NCI-H526 (cell line): ENCODE data around the gene CCSAP.
"Not testable (repeated sequence)": the region's sequence is repeated elsewhere in the genome, so short reads cannot be mapped to it uniquely, and the experiment has no call there.

Experiments used
- DNase-seq, 2 experiments: peaks; one replicate each; lab custom pipeline; 2025; lab: John Stamatoyannopoulos, UW

CCSAP gene

DNA sequence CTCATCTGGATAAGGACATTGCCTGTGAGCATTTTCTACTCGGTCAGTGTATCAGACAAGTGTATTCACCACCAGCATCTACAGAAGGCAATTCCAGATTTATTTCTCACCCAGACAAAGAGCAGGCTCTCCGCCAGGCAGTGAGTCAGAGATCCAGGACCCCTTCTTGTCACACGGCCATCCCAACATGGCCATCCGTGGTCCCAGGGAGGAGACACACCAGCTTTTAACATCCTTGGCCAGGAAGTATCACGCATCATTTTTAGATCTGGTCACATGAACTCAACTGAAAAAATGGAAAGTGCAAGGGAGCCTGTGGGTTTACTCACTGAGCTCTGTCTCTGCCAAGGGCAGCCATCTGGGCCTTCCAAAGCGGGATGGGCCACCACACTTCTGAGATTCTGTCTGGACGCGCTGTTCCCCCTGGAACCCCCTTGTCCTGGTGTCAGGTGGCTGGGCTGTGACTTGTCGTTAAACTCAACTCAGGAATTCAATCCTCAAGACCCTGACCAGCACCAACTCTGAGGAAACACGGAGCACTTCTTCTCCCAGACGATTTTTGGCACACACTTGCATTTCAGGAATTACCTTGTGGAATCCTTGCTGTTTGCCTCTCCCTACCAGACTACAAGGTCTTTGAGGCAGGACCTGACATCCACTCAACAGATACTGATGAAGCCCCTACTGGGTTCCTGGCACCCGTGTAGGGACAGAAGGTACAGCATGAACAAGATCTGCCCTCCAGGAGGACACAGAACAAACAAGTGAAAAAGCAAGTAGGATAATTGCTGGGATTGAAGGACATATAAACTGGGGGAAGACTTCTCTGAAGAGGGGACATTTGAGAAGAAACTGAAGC, 21.6 kb upstream of the CCSAP start:
- DNase-seq, result no peak

DNA sequence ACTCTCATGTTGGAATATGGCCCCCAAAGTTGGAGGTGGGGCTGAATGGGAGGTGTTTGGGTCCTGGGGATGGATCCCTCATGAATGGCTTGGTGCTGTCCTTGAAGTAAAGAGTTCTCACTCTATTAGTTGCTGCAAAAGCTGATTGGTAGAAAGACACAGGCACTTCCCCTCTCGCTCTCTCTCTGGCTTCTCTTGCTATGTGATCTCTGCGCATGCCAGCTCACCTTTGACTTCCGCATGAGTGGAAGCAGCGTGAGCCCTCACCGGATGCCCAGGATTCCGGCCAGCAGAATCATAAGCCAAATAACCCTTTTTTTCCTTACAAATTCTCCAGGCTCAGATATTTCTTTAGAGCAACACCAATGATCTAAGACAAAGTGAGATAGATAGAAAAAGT, 20.9 kb upstream of the CCSAP start:
- DNase-seq, result no peak

DNA sequence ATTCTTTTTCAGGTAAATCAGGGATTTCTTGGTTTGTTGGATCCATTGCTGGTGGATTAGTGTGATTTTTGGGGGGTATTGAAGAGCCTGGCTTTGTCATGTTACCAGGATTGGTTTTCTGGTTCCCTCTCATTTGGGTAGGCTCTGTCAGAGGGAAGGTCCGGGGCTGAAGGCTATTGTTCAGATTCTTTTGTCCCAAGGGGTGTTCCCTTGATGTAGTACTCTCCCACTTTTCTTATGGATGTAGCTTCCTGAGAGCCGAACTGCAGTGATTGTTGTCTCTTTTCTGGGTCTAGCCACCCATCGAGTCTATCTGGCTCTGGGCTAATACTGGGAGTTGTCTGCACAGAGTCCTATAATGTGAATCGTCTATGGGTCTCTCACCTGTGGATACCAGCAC, 17.6 kb upstream of the CCSAP start:
- no peak for DNase-seq

DNA sequence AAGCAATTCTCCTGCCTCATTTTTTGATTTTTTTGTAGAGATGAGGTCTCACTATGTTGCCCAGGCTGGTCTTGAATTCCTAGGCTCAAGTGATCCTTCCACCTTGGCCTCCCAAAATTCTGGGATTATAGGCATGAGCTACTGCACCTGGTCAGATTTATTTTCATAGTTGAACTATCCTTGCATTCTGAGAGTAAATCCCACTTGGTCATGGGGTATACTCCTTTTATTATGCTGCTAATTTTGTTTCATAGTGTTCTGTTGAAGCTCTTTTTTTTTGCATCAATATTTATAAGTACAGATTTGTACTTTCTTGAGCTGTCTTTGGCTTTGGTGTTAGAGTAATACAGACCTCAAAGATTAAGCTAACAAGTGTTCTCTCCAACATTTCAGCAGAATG, 12.8 kb upstream of the CCSAP start:
- DNase-seq, result no peak

DNA sequence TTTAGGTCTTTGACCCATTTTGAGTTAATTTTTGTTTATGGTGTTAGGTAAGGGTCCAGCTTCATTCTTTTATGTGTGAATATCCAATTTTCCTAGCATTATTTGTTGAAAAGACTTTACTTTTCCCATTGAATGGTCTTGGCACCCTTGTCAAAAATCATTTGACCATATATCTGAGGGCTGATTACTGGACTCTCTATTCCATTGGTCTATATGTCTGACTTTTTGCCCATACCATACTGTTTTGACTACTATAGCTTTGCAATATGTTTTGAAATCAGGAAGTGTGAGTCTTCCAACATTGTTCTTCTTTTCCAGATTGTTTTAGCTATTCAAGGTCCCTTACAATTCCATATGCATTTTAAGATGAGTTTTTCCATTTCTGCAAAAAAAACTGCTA, 11.4 kb upstream of the CCSAP start:
- no peak for DNase-seq

DNA sequence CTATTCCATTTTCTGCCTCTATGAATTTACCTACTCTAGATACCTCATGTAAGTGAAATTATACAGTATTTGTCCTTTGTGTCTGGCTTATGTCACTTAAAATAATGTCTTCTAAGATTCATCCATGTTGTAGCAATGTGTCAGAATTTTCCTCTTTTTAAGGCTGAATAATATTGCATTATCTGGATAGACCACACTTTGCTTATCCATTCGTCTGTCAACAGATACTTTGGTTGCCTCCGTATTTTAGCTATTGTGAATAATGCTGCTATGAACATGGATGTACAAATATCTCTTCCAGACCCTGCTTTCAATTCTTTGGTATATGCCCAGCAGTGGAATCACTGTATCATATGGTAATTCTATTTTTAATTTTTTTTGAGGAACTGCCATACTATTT, 10.1 kb upstream of the CCSAP start:
- DNase-seq, result no peak

DNA sequence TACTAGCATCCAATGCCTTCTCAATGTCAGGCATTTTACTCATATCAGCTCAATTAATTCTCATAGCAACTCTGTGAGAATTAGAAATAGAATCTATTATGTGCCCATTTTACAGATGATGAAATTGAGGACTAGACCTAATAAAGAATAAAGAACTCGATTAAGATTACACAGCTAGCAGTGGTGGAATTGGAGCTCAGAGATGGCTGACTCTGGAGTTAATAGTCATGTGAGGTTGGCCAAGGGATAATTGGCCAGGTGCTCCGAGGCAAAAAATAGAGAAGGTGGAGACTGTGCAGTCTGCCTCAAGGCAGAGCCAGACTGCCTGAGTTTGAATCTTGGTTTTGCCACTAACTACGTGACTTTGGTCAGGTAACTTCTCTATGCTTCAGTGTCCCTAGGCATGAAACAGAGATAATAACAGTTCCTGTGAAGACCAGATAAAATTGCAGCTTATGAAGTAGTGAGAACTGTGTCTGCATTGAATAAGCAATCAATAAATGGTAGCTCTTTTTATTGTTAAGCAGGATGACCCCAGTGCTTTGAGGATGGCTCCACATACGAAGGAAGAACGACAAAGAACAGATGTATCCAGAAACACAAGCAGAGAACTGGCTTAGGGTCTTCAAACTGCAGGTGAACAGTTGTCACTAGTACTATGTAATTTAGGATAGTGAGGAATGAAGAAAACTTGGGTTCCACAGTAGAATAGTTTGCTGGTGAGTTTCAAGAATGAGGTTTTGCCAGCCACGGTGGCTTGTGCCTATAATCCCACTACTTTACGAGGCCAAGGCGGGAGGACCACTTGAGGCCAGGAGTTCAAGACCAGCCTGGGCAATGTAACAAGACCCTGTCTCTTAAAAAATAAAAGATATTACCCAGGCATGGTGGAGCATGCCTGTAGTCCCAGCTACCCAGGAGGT, 6.9 kb upstream of the CCSAP start:
- no peak for DNase-seq

DNA sequence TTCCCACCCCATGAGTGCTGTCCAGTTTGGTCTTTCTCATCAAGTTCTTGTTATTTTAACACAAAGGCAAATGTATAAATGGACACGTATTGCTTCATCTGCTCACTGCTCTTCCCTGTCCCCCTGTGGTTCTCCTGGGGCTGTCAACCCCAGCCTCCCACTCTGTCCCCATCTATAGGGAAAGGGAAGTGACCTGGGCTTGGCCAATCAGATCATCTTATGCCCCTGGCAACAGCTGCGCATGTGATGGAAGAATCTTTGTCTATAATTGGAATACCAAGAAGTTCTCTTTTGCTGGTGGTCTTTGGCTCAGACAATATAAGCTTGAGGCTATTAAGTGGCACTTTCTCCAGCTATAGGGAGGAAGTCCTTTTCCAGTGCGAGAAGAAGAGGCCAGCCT, 4.7 kb upstream of the CCSAP start:
- no peak for DNase-seq

DNA sequence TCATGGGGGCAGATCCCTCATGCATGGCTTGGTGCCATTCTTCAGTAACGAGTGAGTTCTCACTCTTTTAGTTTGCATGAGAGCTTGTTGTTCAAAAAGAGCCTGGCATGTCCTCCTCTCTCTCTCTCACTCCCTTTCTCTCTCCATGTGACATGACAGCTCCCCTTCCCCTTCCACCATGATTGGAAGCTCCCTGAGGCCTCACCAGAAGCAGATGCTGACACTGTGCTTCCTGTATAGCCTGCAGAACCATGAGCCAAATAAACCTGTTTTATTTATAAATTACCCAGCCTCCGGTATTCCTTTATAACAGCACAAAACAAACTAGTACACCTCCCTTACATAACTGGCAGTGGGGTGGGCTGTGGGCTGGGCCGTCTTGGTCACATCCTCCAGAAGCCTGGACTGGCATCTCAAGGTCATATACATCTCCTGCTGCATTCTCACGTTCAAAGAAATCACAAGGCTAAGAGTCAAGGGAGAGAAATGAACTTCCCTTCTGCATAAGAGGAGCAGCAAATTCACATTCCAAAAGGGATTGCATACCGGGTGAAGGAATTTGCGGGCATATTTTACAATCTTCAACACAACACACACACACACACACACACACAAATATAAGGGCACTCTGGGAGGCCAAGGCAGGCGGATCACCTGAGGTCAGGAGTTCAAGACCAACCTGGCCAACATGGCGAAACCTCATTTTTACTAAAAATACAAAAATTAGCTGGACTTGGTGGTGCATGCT, 2.3 kb upstream of the CCSAP start:
- no peak for DNase-seq

DNA sequence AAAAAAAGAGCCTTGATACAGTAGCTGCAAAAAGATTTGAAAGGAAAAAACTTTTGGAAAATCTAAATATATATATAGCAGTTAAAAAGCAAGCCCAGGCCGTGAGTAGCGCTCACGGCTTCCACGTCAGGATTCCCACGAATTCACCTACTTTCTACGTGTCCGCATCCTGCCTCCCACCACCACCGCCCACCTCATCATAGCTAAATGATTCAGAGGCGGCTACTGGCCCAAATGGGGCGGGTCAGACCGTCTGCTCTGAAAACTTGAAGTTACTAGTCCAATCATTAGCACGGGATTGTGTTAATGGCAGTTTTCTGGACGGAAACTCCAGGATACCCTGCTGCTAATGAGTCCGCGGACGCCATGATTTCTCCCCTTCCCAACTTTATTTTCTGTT, 1.3 kb upstream of the CCSAP start:
- no peak for DNase-seq

DNA sequence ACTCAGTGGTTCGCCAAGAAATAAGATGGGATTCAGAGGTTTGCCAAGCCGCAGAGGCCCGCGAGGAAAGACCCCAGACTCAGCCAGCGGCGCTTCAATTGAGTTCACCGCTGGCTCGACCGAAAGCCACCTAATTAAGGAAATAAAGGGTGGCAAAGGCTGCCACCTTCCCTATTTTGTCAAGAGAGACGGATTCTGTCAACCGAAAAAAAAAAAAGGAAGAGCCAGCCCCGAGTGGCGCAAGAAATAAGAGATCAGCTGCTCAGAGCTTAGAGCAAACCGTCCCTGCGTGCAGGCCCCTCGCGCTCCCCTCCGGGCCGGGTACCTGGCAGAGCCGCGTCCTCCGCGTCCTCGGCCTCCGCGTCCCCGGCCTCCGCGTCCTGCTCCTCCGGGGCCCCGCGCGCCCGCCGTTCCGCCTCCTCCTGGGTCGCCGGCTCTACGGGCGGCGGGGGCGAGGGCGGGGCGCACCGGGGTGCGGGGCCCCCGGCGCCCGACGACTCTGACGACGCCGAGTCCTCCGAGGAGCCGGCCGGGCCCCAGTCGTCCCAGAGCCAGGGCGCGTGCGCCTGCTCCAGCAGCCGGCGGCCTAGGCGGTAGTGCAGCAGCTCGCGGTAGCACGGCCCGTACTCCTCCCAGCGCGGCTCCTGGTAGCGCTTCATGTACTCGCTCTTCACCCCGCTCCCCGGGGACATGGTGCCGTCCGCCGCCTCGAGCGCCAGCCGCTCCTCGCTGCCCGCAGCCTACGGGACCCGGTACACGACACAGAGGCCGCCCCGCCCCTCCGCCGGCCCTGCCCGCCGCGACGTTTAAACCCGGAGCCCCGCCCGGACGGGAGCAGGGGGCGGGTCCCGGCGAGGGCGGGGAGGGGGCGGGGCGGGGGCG, 832 bp downstream of the CCSAP start:
- peak; percentile 43 to 89 for DNase-seq

DNA sequence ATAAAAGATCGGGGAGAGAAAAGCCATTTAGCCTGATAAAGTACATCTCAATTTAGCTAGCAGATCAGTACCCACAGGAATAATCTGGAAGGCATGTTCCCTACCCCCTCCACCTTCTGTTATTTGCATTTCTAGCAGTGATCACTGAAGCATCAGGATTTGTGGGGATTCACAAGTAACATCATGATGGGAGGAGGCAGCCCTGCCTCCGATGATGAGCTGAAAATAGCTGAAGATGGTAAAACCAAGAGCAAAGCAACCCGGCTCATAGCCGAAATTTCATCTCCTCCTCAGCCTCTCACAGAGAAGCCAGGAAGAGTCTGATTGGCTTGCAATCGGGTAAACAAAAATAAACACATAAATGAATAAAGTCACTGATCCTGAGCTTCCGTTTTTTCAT, 2.4 kb downstream of the CCSAP start:
- DNase-seq, result peak; percentile 20 to 55

DNA sequence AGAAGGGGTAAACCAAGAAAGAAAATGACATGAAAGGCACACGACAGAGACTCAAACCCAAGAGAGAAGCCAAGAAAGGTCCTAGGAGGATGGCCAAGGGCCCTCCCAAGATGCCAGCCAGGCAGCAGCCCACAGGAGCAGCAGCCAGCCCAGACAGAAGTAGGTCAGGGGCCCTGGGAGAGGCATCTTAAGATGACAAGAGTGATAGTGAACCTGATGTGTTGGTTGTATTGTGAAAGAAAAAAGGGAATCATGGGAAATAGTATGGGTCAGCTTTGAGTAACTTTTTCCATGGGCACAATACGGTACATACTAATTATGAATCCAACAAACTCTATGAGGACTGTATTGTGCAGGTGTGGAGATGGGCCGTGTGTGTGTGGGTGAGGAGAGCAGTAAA, 3.3 kb downstream of the CCSAP start:
- DNase-seq, result no peak

DNA sequence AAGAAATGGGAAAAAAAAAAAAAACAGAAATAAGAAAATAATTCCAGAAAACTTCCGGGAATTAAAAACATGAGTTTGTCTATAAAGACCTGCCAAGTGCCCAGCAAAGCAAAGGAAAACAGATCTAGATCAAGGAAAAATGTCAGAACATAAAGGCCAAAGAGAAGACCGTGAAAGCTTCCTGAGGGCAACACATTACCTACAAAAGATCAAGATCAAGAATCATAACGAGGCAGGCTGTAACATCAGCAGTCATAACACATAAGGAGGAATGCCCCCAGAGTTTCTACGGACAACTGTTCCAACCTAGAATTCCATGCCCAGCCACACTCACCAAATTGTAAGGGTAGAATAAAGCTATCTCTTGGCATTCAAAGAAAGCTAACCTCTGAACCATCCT, 3.8 kb downstream of the CCSAP start:
- DNase-seq, result no peak

DNA sequence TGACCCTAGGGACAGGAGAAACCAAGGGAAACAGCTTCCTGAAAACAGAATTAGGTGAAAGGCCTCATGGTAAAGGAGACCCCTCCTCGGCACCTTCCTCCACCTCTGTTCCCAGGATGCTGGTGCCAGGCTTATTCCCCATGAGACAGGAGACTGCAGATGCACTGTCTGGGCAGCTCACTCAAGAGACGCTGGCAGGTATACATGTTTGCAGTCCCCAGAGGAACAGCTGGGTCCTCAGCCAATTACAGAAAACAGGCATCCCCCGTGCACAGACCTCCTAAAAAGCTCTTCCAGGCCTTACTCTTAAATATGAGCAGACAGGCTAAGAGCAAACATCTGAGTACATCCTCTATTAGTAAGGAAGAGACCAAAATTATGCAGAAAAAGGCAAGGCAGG, 6.5 kb downstream of the CCSAP start:
- peak; percentile 13 to 14 for DNase-seq

DNA sequence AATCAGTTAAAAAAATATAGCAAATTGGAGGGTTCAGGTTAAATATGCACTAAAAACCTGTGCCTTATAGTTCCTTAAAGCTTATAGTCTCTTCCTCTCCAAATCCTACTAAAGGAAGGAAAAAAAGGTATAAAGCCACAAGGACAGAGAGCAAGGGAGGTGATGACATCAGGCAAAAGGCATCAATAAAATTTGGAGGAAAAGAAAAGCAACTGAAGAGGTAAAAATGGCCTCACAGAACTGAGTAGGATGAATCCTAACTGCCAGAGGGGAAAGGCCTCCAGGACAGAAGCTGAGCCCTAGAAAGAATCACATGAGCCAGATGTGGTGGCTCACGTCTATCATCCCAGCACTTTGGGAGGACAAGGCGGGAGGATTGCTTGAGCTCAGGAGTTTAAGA, 8.1 kb downstream of the CCSAP start:
- no peak for DNase-seq

DNA sequence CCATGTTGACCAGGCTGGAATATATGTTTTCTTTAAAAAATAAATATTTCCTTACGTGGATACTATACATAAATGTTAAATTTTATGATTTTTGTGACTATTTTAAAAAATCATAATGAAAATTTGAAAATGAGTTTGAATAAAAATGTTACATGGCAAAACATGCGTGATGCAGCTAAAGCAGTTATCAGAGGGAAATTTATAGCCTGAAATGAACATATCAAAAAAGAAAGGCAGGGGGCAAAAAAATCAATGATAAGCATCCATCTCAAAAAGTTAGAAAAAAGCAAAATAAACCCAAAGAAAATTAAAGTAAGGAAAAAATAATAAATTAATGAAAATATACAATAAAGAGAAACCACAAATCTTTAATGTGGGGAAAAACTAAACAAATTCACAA, 8.6 kb downstream of the CCSAP start:
- no peak for DNase-seq

DNA sequence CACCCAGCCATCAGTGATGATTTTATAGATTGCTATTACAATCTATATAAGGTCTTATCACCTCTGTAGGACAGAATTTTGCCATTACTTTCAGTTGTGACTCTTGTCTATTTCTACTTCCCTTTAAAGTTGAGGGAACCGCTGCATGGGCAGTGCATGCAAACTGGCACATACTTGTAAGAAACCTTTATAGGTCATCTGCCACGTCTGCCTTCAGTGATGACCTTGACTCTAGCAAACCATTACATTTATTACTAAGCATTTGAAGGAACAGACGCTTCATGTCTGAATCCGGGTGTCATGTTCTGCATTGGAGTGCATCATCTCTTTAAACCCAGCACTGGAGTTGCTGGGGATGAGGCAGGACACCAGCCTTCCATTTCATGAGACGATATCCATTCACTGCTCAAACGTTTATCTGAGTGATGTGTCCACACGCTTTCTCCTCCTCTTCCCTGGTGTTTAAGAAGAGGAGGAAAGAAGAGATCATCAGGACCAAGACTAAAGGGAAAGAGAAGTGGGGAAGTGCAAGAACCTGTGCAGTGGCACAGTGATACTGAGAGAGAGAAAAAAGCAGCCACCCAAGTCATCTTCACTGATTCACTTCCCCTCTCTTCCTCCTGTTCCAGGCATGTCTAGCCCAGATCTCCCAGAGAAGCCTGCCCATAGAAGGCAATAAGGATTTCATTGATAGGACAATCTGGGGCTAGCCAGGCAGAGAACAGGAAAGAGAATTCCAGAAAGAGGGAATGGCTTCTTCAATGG, 14.1 kb downstream of the CCSAP start:
- DNase-seq, result no peak

DNA sequence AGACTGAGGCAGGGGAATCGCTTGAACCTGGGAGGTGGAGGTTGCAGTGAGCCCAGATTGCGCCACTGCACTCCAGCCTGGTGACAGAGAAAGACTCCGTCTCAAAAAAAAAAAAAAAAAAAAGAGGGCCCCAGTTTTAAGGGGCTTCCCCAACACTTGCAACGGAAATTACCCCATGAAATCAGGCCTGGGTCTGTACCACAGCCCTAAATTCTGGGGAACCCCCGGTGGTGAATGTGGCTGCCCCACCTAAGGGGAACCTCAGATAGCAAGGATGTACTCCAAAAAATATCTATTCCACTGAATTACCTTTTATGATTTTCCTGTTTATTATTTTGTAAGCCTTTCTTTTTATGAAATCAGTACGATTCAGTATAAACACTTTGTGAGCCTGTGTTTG, 15.1 kb downstream of the CCSAP start:
- not testable (repeated sequence) for DNase-seq

DNA sequence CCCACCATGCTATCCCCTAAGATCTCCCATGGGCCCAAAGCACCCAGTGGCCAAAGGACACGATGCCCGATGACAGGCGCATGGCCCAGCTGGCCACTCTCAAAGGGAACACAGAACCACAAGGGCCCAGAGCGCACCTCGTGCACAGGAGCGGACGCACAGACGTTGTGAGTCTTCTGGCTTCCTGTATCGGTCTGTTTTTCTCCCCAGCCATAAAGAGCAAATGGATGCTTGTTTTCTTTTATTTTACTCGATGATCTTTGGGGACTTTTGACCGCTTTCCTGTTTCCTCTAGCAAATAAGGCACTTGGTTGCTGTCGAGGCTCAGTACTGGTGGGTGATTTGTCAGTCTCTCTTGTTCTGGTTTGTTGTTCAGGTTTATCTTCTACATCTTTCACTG, 16.2 kb downstream of the CCSAP start:
- DNase-seq, result no peak
